ENCODE data around the gene DYRK1B.

The DYRK1B gene

DNA sequence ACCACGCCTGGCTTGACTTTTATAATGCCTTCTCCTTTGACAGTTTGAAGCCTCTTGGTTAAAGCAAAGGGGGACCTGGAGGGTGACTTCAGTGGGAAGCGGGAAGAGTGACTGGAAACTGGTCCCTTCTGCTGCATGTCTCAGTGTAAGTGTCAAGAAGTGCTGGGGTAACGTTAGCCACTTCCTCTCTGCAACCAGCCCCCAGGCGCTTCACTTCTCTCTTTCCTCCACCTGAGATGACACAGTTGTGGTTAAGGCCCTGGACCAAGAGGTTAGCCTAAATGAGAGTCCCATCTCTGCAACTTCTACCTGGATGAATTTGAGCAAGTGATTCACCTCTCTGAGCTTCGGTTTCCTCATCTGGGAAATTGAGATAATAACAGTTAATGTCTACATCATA lies 39.0 kb downstream of the DYRK1B start:
- TF ChIP-seq, protein P1, sequence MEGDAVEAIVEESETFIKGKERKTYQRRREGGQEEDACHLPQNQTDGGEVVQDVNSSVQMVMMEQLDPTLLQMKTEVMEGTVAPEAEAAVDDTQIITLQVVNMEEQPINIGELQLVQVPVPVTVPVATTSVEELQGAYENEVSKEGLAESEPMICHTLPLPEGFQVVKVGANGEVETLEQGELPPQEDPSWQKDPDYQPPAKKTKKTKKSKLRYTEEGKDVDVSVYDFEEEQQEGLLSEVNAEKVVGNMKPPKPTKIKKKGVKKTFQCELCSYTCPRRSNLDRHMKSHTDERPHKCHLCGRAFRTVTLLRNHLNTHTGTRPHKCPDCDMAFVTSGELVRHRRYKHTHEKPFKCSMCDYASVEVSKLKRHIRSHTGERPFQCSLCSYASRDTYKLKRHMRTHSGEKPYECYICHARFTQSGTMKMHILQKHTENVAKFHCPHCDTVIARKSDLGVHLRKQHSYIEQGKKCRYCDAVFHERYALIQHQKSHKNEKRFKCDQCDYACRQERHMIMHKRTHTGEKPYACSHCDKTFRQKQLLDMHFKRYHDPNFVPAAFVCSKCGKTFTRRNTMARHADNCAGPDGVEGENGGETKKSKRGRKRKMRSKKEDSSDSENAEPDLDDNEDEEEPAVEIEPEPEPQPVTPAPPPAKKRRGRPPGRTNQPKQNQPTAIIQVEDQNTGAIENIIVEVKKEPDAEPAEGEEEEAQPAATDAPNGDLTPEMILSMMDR (IDR thresholded peaks at IDR 0.05): no peak

DNA sequence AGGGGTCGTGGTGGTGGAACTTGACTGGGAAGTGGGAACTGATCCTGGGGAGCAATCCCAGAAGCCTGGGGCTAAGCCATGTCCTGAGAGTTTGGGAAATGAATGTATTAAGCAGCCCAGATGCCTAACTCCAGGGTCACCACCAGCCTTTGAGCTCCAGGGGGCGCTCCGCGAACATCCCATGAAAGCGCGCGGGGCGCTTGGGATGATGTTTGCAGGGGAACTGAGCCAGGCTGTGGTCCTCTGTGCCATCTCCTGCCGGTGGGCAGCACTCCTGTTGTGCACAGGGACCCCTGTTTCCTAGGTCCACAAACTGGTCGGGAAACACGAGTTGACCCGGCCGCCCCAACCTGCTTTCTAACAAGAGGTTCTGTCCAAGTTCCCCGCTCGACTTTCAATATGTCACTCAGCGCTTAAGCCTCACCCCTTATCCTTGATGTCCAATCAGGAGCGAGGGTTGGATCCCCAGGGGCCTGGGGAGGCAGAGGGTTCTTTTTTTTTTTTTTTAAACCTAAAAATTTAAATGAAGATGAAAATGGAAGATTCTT lies 40.9 kb downstream of the DYRK1B start:
- TF ChIP-seq, protein P1 (IDR thresholded peaks at IDR 0.05): peak; percentile 92

DNA sequence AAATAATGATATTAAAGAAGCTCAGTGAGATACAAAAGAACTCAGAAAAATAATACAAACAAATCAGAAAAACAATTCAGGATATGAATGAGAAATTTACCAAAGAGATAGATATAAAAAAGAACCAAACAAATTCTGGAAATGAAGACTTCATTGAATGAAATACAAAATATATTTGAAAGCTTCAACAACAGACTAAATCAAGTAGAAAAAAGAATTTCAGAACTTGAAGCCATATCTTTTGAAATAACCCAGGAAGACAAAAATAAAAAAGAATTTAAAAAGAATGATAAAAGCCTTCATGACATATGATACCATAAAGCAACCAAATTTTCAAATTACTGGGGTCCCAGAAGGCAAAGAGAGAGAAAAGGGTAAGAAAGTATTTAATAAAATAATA lies 45.7 kb downstream of the DYRK1B start:
- TF ChIP-seq, protein P1 (IDR thresholded peaks at IDR 0.05): no peak

DNA sequence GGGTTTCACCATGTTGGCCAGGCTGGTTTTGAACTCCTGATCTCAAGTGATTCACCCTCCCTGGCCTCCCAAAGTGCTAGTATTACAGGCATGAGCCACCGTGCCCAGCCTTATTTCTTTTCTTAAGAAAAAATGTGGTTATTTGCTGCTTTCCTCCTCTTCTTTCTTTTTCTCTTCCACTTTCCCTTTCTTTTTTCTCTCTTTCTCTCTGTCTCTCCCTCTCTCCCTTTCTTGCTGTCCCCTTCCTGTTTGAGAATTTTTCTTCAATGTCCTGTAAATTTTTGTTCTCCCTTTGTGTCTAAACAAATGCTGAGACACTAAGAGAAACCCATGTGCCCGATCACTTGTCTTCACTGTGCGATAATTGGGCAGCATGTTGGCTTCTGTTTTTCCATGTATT lies 53.1 kb downstream of the DYRK1B start:
- TF ChIP-seq, protein P1 (IDR thresholded peaks at IDR 0.05): no peak

DNA sequence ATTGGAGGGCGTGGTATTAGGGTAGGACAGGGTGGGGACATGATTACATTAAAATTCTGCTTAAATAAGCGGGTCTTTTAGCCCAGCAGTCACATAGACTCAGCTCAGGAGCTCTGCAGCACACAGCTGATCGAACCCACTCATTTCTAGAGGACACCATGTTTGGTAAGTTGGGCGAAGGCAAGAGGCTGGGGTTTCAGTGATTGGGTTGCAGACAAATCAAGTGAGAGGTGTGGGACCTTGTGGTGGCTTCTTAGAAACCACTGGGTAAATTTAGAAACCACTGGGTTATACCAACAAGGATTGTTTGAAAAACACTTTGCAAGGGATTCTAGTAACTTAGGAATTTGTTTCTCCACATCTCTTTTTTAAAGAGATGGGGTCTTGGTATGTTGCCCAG lies 55.2 kb downstream of the DYRK1B start, which contains the start of gene LEUTX:
TSS of gene LEUTX (plus strand) at position 92 of the 400 bp plus-strand sequence. CDS start at position 159, 67 bp downstream.
- TF ChIP-seq, protein P1 (IDR thresholded peaks at IDR 0.05): no peak
